ENCODE measurements around the gene SLC25A18. TPM values are rescaled to one million over a fixed set of nuclear protein-coding genes. Genes with fewer than 3 reads are reported as not detected.

Gene SLC25A18
- polyA plus RNA-seq, 1 donor (not counting 4 experiments of a cell fraction or from before 2014, with no cell fraction given): 0.04 TPM

GRCh38 chr22:17601031-17601430 lies 37.7 kb downstream of the SLC25A18 start:
- DNase-seq (ENCODE audit: low read depth, low spot score): no peak
- Histone ChIP-seq H3K27ac (ENCODE audit: control insufficient read depth, insufficient read depth, low read length) (no peak overlapping the region), H3K36me3 (ENCODE audit: control insufficient read depth in 2 of 2, extremely low read depth in 1 of 2, insufficient read depth in 2 of 2, low read length in 2 of 2) (peaks cover 16 to 29% of the 10 kb centered on the region in 2 experiments), H3K27me3 (ENCODE audit: control insufficient read depth, extremely low read depth, insufficient read depth, low read length) (no peaks in the 10 kb centered on the region), H4K20me1 (ENCODE audit: control insufficient read depth, extremely low read depth, insufficient read depth, low read length) (no peaks in the 10 kb centered on the region), H3K4me2 (ENCODE audit: control insufficient read depth, extremely low read depth, insufficient read depth, low read depth, low read length) (no peak overlapping the region), H3K4me1 (ENCODE audit: control insufficient read depth, extremely low read depth, insufficient read depth, low read length) (no peaks in the 10 kb centered on the region), H3K79me2 (ENCODE audit: control insufficient read depth, insufficient read depth, low read length) (peaks cover 17% of the 10 kb centered on the region), H3K9ac (ENCODE audit: control insufficient read depth, extremely low read depth, insufficient read depth, low read length) (no peak overlapping the region), H3K9me1 (ENCODE audit: control insufficient read depth, extremely low read depth, insufficient read depth, low read length) (no peaks in the 10 kb centered on the region), H2AFZ (ENCODE audit: control insufficient read depth, low read length) (no peak overlapping the region), H3K4me3 (ENCODE audit: control insufficient read depth in 2 of 3, extremely low read depth in 1 of 3, insufficient read depth in 2 of 3, low read depth in 1 of 3, low read length in 3 of 3) (no peak overlapping the region), H3K9me3 (ENCODE audit: control insufficient read depth, low read depth, low read length) (no peaks in the 10 kb centered on the region)
- dilution Hi-C loops (cut with MboI; ENCODE audit: extremely low pct_ligation_motif_present, low sequenced_read_pairs): no loop called here
- peak; percentile 13 for FAIRE-seq
- TF ChIP-seq CTCF (optimal IDR thresholded peaks at IDR 0.05 in 1 of 3, IDR thresholded peaks at IDR 0.05 in 1 of 3, conservative IDR thresholded peaks at IDR 0.05 in 1 of 3; ENCODE audit: extremely low read depth in 1 of 3, insufficient read depth in 2 of 3, low read length in 3 of 3): no peak
- no peak for TF ChIP-seq EZH2 (IDR thresholded peaks at IDR 0.05; ENCODE audit: low read length)

GRCh38 chr22:17603668-17604067 lies 40.4 kb downstream of the SLC25A18 start:
- Histone ChIP-seq H4K20me1 (ENCODE audit: control insufficient read depth, extremely low read depth, insufficient read depth, low read length) (no peaks in the 10 kb centered on the region), H3K27me3 (ENCODE audit: control insufficient read depth, extremely low read depth, insufficient read depth, low read length) (no peaks in the 10 kb centered on the region), H3K9ac (ENCODE audit: control insufficient read depth, extremely low read depth, insufficient read depth, low read length) (no peak overlapping the region), H3K27ac (ENCODE audit: control insufficient read depth, insufficient read depth, low read length) (no peak overlapping the region), H2AFZ (ENCODE audit: control insufficient read depth, low read length) (no peak overlapping the region), H3K9me1 (ENCODE audit: control insufficient read depth, extremely low read depth, insufficient read depth, low read length) (no peaks in the 10 kb centered on the region), H3K9me3 (ENCODE audit: control insufficient read depth, low read depth, low read length) (no peaks in the 10 kb centered on the region), H3K4me2 (ENCODE audit: control insufficient read depth, extremely low read depth, insufficient read depth, low read depth, low read length) (no peak overlapping the region), H3K79me2 (ENCODE audit: control insufficient read depth, insufficient read depth, low read length) (peaks cover 35% of the 10 kb centered on the region), H3K4me1 (ENCODE audit: control insufficient read depth, extremely low read depth, insufficient read depth, low read length) (no peaks in the 10 kb centered on the region), H3K4me3 (ENCODE audit: control insufficient read depth in 2 of 3, extremely low read depth in 1 of 3, insufficient read depth in 2 of 3, low read depth in 1 of 3, low read length in 3 of 3) (no peak overlapping the region), H3K36me3 (ENCODE audit: control insufficient read depth in 2 of 2, extremely low read depth in 1 of 2, insufficient read depth in 2 of 2, low read length in 2 of 2) (peaks cover 15 to 18% of the 10 kb centered on the region in 2 experiments)
- DNase-seq (ENCODE audit: low read depth, low spot score): no peak
- dilution Hi-C loops (cut with MboI; ENCODE audit: extremely low pct_ligation_motif_present, low sequenced_read_pairs): no loop called here
- no peak for TF ChIP-seq CTCF (optimal IDR thresholded peaks at IDR 0.05 in 1 of 3, IDR thresholded peaks at IDR 0.05 in 1 of 3, conservative IDR thresholded peaks at IDR 0.05 in 1 of 3; ENCODE audit: extremely low read depth in 1 of 3, insufficient read depth in 2 of 3, low read length in 3 of 3)
- TF ChIP-seq EZH2 (IDR thresholded peaks at IDR 0.05; ENCODE audit: low read length): no peak
- no peak for FAIRE-seq
